Activated naive CD4-positive, alpha-beta T cell treated with anti-CD3 and anti-CD28 coated beads, Interleukin-2, amount 10 ng/mL, durations not matched to agents 7 days and 5 days (primary cell): Measurements from ENCODE around the gene TMCC1.
A peak's percentile ranks its signal among the peaks of the same experiment; 100 is the strongest.
"Not testable (repeated sequence)": the region's sequence is repeated elsewhere in the genome, so short reads cannot be mapped to it uniquely, and the experiment has no call there.

ENCODE experiments used
- CTCF ChIA-PET: fragments of 350-600 bp; sonication (Branson Sonifier 250); formaldehyde crosslinking; loops from one replicate; lab custom pipeline; 2021; ENCODE audit warnings: antibody characterized with exemption; lab: Charles Lee
- DNase-seq: peaks from one replicate; pipeline ENCODE4 v3.0.0-alpha.2; 2020
- H3K27ac Mint-ChIP-seq: one replicate; pipeline ENCODE4 v1.8.0; 2021; ENCODE audit warnings: mild to moderate bottlenecking, moderate library complexity, mixed read lengths
- H3K27me3 Mint-ChIP-seq: one replicate; pipeline ENCODE4 v1.8.0; 2021; ENCODE audit warnings: mild to moderate bottlenecking, mixed read lengths
- H3K36me3 Mint-ChIP-seq: one replicate; pipeline ENCODE4 v1.8.0; 2021; ENCODE audit warnings: mixed read lengths
- H3K4me1 Mint-ChIP-seq: one replicate; pipeline ENCODE4 v1.8.0; 2021; ENCODE audit warnings: mixed read lengths
- H3K4me3 Mint-ChIP-seq: one replicate; pipeline ENCODE4 v1.8.0; 2021; ENCODE audit warnings: mild to moderate bottlenecking, moderate library complexity, mixed read lengths
- H3K9me3 Mint-ChIP-seq: one replicate; pipeline ENCODE4 v1.8.0; 2021; ENCODE audit warnings: mixed read lengths

The TMCC1 gene

GRCh38 chr3:129654131-129654530, 239.4 kb downstream of the TMCC1 start:
- Mint-ChIP-seq H3K36me3 (no peaks in the 10 kb centered on the region), H3K4me1 (peaks cover 11% of the 10 kb centered on the region), H3K9me3 (no peaks in the 10 kb centered on the region), H3K4me3 (no peak overlapping the region), H3K27me3 (peaks cover 4% of the 10 kb centered on the region), H3K27ac (no peak overlapping the region)
- DNase-seq = no peak
- CTCF ChIA-PET = interaction anchor here (0.9 to 1.4 kb wide), 3 partner anchors 9 to 169 kb away, joined by 3 to 5 read pairs (median 3); no protein-coding TSS in a partner anchor

GRCh38 chr3:129653019-129653418, 240.5 kb downstream of the TMCC1 start:
- DNase-seq = no peak
- Mint-ChIP-seq H3K27me3 (peaks cover 4% of the 10 kb centered on the region), H3K36me3 (no peaks in the 10 kb centered on the region), H3K4me3 (no peak overlapping the region), H3K9me3 (no peaks in the 10 kb centered on the region), H3K27ac (no peak overlapping the region), H3K4me1 (peaks cover 8% of the 10 kb centered on the region)
- CTCF ChIA-PET = interaction anchor here (1.0 to 1.4 kb wide), 3 partner anchors 15 to 176 kb away, joined by 3 to 5 read pairs (median 3); no protein-coding TSS in a partner anchor

- Mint-ChIP-seq H3K4me1 (no peaks in the 10 kb centered on the region), H3K27ac (no peak overlapping the region), H3K4me3 (no peak overlapping the region), H3K36me3 (no peaks in the 10 kb centered on the region), H3K27me3 (peaks cover 4% of the 10 kb centered on the region), H3K9me3 (no peaks in the 10 kb centered on the region)
- DNase-seq = no peak
- CTCF ChIA-PET = no interaction called here
These were observed 241.9 kb downstream of the TMCC1 start for GRCh38 chr3:129651435-129652202.

GRCh38 chr3:129650256-129650872, 243.1 kb downstream of the TMCC1 start:
- DNase-seq = peak; percentile 76
- H3K27ac Mint-ChIP-seq = no peak overlapping the region
- peaks cover 4% of the 10 kb centered on the region for H3K27me3 Mint-ChIP-seq
- H3K4me1 Mint-ChIP-seq = no peaks in the 10 kb centered on the region
- H3K9me3 Mint-ChIP-seq = no peaks in the 10 kb centered on the region
- H3K36me3 Mint-ChIP-seq = no peaks in the 10 kb centered on the region
- H3K4me3 Mint-ChIP-seq = no peak overlapping the region
- CTCF ChIA-PET = interaction anchor here (0.8 to 1.8 kb wide), 7 partner anchors 12 to 283 kb away, joined by 3 to 8 read pairs (median 4); no protein-coding TSS in a partner anchor

- Mint-ChIP-seq H3K27ac (no peak overlapping the region), H3K4me3 (no peak overlapping the region), H3K4me1 (no peaks in the 10 kb centered on the region), H3K36me3 (no peaks in the 10 kb centered on the region), H3K9me3 (no peaks in the 10 kb centered on the region), H3K27me3 (peaks cover 4% of the 10 kb centered on the region)
- CTCF ChIA-PET = interaction anchor here (1.8 to 2.2 kb wide), 2 partner anchors 176 to 183 kb away, joined by 6 to 8 read pairs; no protein-coding TSS in a partner anchor
- no peak for DNase-seq
These were observed 245.1 kb downstream of the TMCC1 start for GRCh38 chr3:129648391-129648790.

- H3K27ac Mint-ChIP-seq = no peak overlapping the region
- H3K9me3 Mint-ChIP-seq = no peaks in the 10 kb centered on the region
- peaks cover 3% of the 10 kb centered on the region for H3K27me3 Mint-ChIP-seq
- no peak for DNase-seq
- H3K4me1 Mint-ChIP-seq = no peaks in the 10 kb centered on the region
- no peak overlapping the region for H3K4me3 Mint-ChIP-seq
- no peaks in the 10 kb centered on the region for H3K36me3 Mint-ChIP-seq
- CTCF ChIA-PET = no interaction called here
These were observed 248.2 kb downstream of the TMCC1 start for GRCh38 chr3:129645286-129645685.

GRCh38 chr3:129644836-129645235, 248.7 kb downstream of the TMCC1 start:
- Mint-ChIP-seq H3K4me3 (no peak overlapping the region), H3K4me1 (no peaks in the 10 kb centered on the region), H3K27me3 (no peaks in the 10 kb centered on the region), H3K9me3 (no peaks in the 10 kb centered on the region), H3K27ac (no peak overlapping the region), H3K36me3 (no peaks in the 10 kb centered on the region)
- CTCF ChIA-PET = interaction anchor here (1.2 kb wide), 1 partner anchor 183 kb away, joined by 4 read pairs; no protein-coding TSS in a partner anchor
- DNase-seq = no peak

GRCh38 chr3:129641567-129642260, 251.8 kb downstream of the TMCC1 start:
- not testable (repeated sequence) for DNase-seq, H3K36me3 Mint-ChIP-seq, H3K4me3 Mint-ChIP-seq, H3K4me1 Mint-ChIP-seq, H3K9me3 Mint-ChIP-seq, H3K27me3 Mint-ChIP-seq, H3K27ac Mint-ChIP-seq
- CTCF ChIA-PET = interaction anchor here (1.0 kb wide), 1 partner anchor 10 kb away, joined by 3 read pairs; no protein-coding TSS in a partner anchor

- H3K27ac Mint-ChIP-seq, CTCF ChIA-PET, DNase-seq, H3K4me1 Mint-ChIP-seq, H3K36me3 Mint-ChIP-seq, H3K27me3 Mint-ChIP-seq, H3K9me3 Mint-ChIP-seq, H3K4me3 Mint-ChIP-seq: not testable (repeated sequence)
These were observed 252.5 kb downstream of the TMCC1 start for GRCh38 chr3:129640985-129641384.

GRCh38 chr3:129638481-129638880, 255.0 kb downstream of the TMCC1 start:
- Mint-ChIP-seq H3K4me3 (no peak overlapping the region), H3K4me1 (no peaks in the 10 kb centered on the region), H3K27ac (no peak overlapping the region), H3K27me3 (peaks cover 18% of the 10 kb centered on the region), H3K9me3 (no peaks in the 10 kb centered on the region), H3K36me3 (no peaks in the 10 kb centered on the region)
- CTCF ChIA-PET = interaction anchor here (1.0 to 1.7 kb wide), 5 partner anchors 8 to 188 kb away, joined by 3 to 4 read pairs (median 3); no protein-coding TSS in a partner anchor
- no peak for DNase-seq

- no peaks in the 10 kb centered on the region for H3K36me3 Mint-ChIP-seq
- no peak overlapping the region for H3K27ac Mint-ChIP-seq
- H3K4me3 Mint-ChIP-seq = no peak overlapping the region
- H3K27me3 Mint-ChIP-seq = peaks cover 22% of the 10 kb centered on the region
- no peaks in the 10 kb centered on the region for H3K4me1 Mint-ChIP-seq
- DNase-seq = no peak
- no peaks in the 10 kb centered on the region for H3K9me3 Mint-ChIP-seq
- CTCF ChIA-PET = no interaction called here
These were observed 257.4 kb downstream of the TMCC1 start for GRCh38 chr3:129636082-129636481.

GRCh38 chr3:129635656-129636055, 257.9 kb downstream of the TMCC1 start:
- no peak overlapping the region for H3K27ac Mint-ChIP-seq
- no peaks in the 10 kb centered on the region for H3K9me3 Mint-ChIP-seq
- peaks cover 22% of the 10 kb centered on the region for H3K27me3 Mint-ChIP-seq
- no peak overlapping the region for H3K4me3 Mint-ChIP-seq
- CTCF ChIA-PET = no interaction called here
- H3K36me3 Mint-ChIP-seq = no peaks in the 10 kb centered on the region
- DNase-seq = no peak
- H3K4me1 Mint-ChIP-seq = no peaks in the 10 kb centered on the region

GRCh38 chr3:129633751-129634481, 259.6 kb downstream of the TMCC1 start:
- no peaks in the 10 kb centered on the region for H3K4me1 Mint-ChIP-seq
- no peak overlapping the region for H3K27ac Mint-ChIP-seq
- H3K9me3 Mint-ChIP-seq = no peaks in the 10 kb centered on the region
- no peak for DNase-seq
- peaks cover 30% of the 10 kb centered on the region for H3K27me3 Mint-ChIP-seq
- CTCF ChIA-PET = no interaction called here
- H3K4me3 Mint-ChIP-seq = no peak overlapping the region
- no peaks in the 10 kb centered on the region for H3K36me3 Mint-ChIP-seq

GRCh38 chr3:129632977-129633376, 260.5 kb downstream of the TMCC1 start:
- no peak for DNase-seq
- Mint-ChIP-seq H3K36me3 (no peaks in the 10 kb centered on the region), H3K4me3 (no peak overlapping the region), H3K27ac (no peak overlapping the region), H3K9me3 (no peaks in the 10 kb centered on the region), H3K4me1 (peaks cover 2% of the 10 kb centered on the region), H3K27me3 (peaks cover 37% of the 10 kb centered on the region)
- CTCF ChIA-PET = no interaction called here
